Tibial nerve (tissue), 4 donors: ENCODE measurements around the gene AK2. TPM values are rescaled to one million over a fixed set of nuclear protein-coding genes. Genes with fewer than 3 reads are reported as not detected.
A peak's percentile ranks its signal among the peaks of the same experiment; 100 is the strongest.

ENCODE experiments used
- DNase-seq, 2 donors: peaks; one replicate each; pipeline ENCODE4 v3.0.0-alpha.2; 2019; ENCODE audit warnings: low spot score in 2 of 2
- H3K27ac ChIP-seq, 4 donors: fragments of 200-600 bp; sonication (generic) in 3 of 4; one replicate each; pipeline ENCODE4 v1.5.1; 2017 to 2019; ENCODE audit warnings: mild to moderate bottlenecking in 1 of 4
- H3K27me3 ChIP-seq, 2 donors: fragments of 200-600 bp; sonication (generic) in 1 of 2; one replicate each; pipeline versions ENCODE4 v1.5.1 to v1.6.0; 2017 to 2019
- H3K36me3 ChIP-seq, 3 donors: fragments of 200-600 bp; sonication (generic); one replicate each; pipeline ENCODE4 v1.5.1; 2018 to 2019
- H3K4me1 ChIP-seq, 4 donors: fragments of 200-600 bp; sonication (generic) in 3 of 4; one replicate each; pipeline ENCODE4 v1.5.1; 2017 to 2019
- H3K4me3 ChIP-seq, 4 donors: fragments of 200-600 bp; sonication (generic) in 3 of 4; one replicate each; pipeline ENCODE4 v1.5.1; 2017 to 2019; ENCODE audit warnings: mild to moderate bottlenecking in 1 of 4, moderate library complexity in 1 of 4
- H3K9me3 ChIP-seq, 4 donors: fragments of 200-600 bp; sonication (generic) in 3 of 4; one replicate each; pipeline ENCODE4 v1.5.1; 2017 to 2019
- EP300 ChIP-seq, 2 donors: sonication (generic); formaldehyde crosslinking; IDR thresholded peaks; one replicate each; pipeline ENCODE4 v1.6.1; 2017; ENCODE audit warnings: antibody characterized with exemption in 2 of 2, mild to moderate bottlenecking in 1 of 2
- POLR2A ChIP-seq, 2 donors: fragments of 450-650 bp; IDR thresholded peaks; one replicate each; pipeline ENCODE4 v1.6.1; 2017; ENCODE audit warnings: antibody characterized with exemption in 2 of 2, mild to moderate bottlenecking in 2 of 2, moderate library complexity in 2 of 2
- WGBS, 2 donors: methylation state at CpG; one replicate each; pipeline ENCODE4 v1.1.5; 2018; 5-methylcytosine and 5-hydroxymethylcytosine counted together
- total RNA-seq, 4 donors: library from RNA; depleted of rRNA; stranded (reverse); fragments of >200 nt; gene quantifications; one replicate each; pipeline ENCODE4 v1.1.0, GENCODE V29; 2016
- TF ChIP-seq, protein P1 (sequence below), 5 experiments: fragments of 200-600 bp in 3 of 5; fragments of 450-650 bp in 2 of 5; sonication (generic) in 3 of 5; IDR thresholded peaks; one replicate each; pipeline ENCODE4 v1.5.1; 2016 to 2019; ENCODE audit warnings: antibody characterized with exemption in 5 of 5, mild to moderate bottlenecking in 3 of 5, moderate library complexity in 2 of 5

The AK2 gene
- total RNA-seq, 4 donors from 2014 or later, result 127 to 559 (median 207) TPM

DNA sequence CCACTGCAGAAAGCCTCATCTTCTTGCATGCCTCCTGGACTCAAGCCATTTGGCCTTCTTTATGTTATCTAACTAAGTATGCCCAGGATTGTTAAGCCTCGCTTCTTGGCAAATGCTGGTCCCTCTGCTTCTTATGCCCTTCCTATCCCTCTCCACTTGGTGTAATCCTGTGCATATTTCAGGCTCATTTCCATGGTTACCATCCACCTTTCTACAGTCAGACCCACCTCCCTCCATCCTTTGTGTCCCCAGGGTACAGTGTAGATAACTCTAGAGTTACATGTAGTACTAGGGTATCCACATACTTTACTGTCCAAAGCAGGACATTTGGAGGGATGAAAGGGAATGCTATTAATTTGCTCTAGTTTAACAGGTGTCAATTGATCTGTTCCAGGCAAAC, 65.5 kb downstream of the AK2 start:
- no peak overlapping the region for H3K27ac ChIP-seq
- no peak overlapping the region for H3K4me3 ChIP-seq
- DNase-seq, result no peak
- no peaks in the 10 kb centered on the region for H3K27me3 ChIP-seq
- WGBS, 2 donors, result 93 to 100% methylated on average over 1 of the region's 1 CpG
- H3K4me1 ChIP-seq, result peaks cover 0 to 10% (median 4%) of the 10 kb centered on the region in 4 donors
- no peaks in the 10 kb centered on the region for H3K9me3 ChIP-seq
- no peaks in the 10 kb centered on the region for H3K36me3 ChIP-seq
- TF ChIP-seq POLR2A (IDR thresholded peaks at IDR 0.05), result no peak
- no peak for TF ChIP-seq EP300 (IDR thresholded peaks at IDR 0.05)
- TF ChIP-seq, protein P1, sequence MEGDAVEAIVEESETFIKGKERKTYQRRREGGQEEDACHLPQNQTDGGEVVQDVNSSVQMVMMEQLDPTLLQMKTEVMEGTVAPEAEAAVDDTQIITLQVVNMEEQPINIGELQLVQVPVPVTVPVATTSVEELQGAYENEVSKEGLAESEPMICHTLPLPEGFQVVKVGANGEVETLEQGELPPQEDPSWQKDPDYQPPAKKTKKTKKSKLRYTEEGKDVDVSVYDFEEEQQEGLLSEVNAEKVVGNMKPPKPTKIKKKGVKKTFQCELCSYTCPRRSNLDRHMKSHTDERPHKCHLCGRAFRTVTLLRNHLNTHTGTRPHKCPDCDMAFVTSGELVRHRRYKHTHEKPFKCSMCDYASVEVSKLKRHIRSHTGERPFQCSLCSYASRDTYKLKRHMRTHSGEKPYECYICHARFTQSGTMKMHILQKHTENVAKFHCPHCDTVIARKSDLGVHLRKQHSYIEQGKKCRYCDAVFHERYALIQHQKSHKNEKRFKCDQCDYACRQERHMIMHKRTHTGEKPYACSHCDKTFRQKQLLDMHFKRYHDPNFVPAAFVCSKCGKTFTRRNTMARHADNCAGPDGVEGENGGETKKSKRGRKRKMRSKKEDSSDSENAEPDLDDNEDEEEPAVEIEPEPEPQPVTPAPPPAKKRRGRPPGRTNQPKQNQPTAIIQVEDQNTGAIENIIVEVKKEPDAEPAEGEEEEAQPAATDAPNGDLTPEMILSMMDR (IDR thresholded peaks at IDR 0.05), result no peak

DNA sequence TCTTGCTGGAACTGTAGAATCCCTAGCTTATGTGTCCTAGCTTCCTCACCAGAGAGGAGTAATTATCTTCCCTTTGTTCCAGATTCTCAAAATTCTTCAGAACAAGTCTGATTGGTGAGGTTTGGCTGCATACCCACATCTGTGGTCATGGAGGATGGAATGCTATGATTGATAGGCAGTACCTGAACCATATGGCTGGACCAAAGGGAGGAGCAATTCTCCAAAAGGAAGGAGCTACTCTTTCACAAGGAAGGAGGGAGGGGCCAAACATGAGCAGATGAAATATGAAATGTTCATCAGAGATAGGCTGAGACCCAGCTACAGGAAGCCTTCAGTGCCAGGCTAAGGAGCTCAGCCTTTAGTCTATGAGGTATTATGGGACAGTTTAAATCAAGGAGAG, 67.1 kb downstream of the AK2 start:
- H3K36me3 ChIP-seq, result no peaks in the 10 kb centered on the region
- no peak overlapping the region for H3K4me3 ChIP-seq
- DNase-seq, result no peak
- no peak overlapping the region for H3K27ac ChIP-seq
- H3K4me1 ChIP-seq, result peaks cover 0 to 14% (median 4%) of the 10 kb centered on the region in 4 donors
- H3K27me3 ChIP-seq, result no peaks in the 10 kb centered on the region
- no peak for TF ChIP-seq EP300 (IDR thresholded peaks at IDR 0.05)
- TF ChIP-seq, protein P1 (IDR thresholded peaks at IDR 0.05), result no peak
- no peaks in the 10 kb centered on the region for H3K9me3 ChIP-seq

DNA sequence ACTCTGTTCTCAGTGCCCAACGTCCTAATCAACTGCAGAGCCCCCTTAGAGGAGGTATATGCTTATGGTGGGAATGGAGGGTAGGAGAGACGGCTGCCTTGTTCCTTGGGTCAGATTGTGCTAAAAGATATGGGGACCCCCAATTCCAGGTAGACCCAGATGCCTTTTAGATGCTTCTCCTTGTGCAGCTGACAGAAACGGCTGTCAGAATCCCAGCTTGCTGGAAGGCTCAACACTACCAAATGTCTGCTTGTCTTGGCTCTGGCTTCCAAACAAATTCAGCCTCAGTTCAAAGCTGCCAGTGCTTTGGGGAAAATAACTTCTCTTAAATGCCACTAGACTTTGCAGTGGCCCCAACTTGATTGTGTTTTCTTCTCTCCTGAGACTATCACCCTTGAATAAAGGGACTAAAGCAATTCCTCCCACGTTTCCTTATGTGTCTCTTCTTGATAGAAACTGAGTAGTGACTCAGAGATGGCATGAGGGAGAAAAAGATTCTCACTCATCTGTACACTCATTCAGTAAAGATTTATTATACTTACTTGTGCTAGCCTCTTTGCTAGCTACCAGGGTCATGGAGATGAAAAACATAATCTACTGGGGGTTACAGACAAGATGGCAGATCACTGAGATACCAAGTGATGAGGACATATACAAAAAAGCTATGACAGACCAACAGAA, 68.7 kb downstream of the AK2 start:
- Histone ChIP-seq H3K27me3 (no peaks in the 10 kb centered on the region), H3K4me1 (peaks cover 0 to 16% (median 5%) of the 10 kb centered on the region in 4 donors), H3K4me3 (no peak overlapping the region), H3K27ac (no peak overlapping the region), H3K36me3 (no peaks in the 10 kb centered on the region), H3K9me3 (no peaks in the 10 kb centered on the region)
- DNase-seq, result no peak
- TF ChIP-seq EP300 (IDR thresholded peaks at IDR 0.05) (no peak), POLR2A (IDR thresholded peaks at IDR 0.05) (no peak)
- TF ChIP-seq, protein P1 (IDR thresholded peaks at IDR 0.05), result no peak
- 52 to 79% methylated on average over 4 of the region's 4 CpGs for WGBS, 2 donors

DNA sequence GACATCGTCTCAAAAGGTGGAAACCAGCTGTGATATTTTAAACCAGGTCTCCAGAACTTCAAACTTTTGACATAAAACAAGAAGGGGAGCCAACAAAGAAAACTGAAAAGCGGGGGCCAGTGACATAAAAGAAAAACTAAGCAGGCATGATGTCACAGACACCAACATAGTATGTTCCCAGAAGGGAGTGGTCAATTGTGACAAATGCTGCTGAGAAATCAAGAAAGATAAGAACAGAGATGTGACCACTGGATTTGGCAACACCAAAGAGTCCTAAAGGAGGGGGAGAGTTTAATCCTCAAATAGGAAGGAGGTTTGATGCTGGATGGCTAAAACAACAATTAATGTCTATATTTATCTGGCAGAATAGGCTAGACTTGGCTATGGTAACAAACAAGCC, 69.8 kb downstream of the AK2 start:
- Histone ChIP-seq H3K27me3 (no peaks in the 10 kb centered on the region), H3K9me3 (no peaks in the 10 kb centered on the region), H3K4me3 (no peak overlapping the region), H3K27ac (no peak overlapping the region), H3K4me1 (peaks cover 0 to 19% (median 12%) of the 10 kb centered on the region in 4 donors), H3K36me3 (no peaks in the 10 kb centered on the region)
- WGBS, 2 donors, result 89 to 97% methylated on average over 2 of the region's 2 CpGs
- DNase-seq, result no peak
- TF ChIP-seq POLR2A (IDR thresholded peaks at IDR 0.05) (no peak), EP300 (IDR thresholded peaks at IDR 0.05) (no peak)
- TF ChIP-seq, protein P1 (IDR thresholded peaks at IDR 0.05), result no peak

DNA sequence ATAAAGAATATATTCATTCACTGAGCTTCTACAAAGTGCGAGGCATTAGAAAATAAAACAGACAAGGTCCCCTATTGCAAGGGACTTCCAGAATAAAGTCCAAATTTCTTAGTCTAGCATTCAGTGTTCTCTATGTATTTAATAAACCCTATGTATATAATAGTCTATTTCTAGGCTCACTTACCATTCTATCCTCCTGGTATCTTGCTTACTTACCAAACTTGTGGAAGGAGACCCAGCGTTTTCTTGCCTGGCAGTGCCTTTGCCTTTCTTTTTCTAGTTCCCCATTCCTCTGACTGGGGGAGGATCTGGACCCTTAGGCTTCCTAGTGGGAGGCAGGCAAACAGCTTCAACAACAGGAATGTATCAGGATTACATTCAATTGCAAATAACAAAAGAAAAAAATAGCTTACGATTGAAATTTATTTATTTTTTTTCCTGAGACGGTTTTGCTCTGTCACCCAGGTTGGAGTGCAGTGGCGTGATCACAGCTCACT, 71.4 kb downstream of the AK2 start:
- no peak for TF ChIP-seq POLR2A (IDR thresholded peaks at IDR 0.05)
- TF ChIP-seq, protein P1 (IDR thresholded peaks at IDR 0.05), result no peak
- no peak for TF ChIP-seq EP300 (IDR thresholded peaks at IDR 0.05)
- peak overlapping the region; percentile 79 to 97 (median 95) for H3K27ac ChIP-seq
- 64 to 67% methylated on average over 5 of the region's 5 CpGs for WGBS, 2 donors

More for the DNA sequence above, 71.4 kb downstream of the AK2 start:
- H3K9me3 ChIP-seq, result no peaks in the 10 kb centered on the region
- DNase-seq, result no peak
- peaks cover 0 to 35% (median 21%) of the 10 kb centered on the region in 4 donors for H3K4me1 ChIP-seq
- H3K4me3 ChIP-seq, result peak overlapping the region; percentile 20 to 97 (median 72)
- no peaks in the 10 kb centered on the region for H3K36me3 ChIP-seq
- no peaks in the 10 kb centered on the region for H3K27me3 ChIP-seq
